ENCODE measurements around the gene CACNA2D3.

The CACNA2D3 gene

DNA sequence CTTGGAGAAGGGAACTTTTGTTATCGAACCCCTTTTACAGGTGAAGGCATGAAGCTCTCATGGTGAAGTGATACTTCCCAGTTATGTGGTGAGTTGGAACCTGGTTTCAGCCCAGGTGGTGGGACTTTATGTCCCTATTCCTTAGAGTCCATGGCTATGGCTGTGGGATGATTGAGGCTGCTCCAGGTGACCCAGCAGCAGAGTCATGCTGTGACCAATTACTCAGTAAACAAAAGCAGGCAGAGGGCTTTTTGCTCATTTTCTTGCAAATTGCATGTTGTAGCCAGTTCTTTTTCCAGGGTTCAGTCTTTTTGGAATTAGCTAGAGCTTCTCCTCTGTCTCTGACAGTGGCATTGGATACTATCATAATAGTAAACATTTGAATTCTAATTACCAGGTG, 70.7 kb downstream of the CACNA2D3 start:
- Histone ChIP-seq H3K27ac (no peak overlapping the region), H3K27me3 (no peaks in the 10 kb centered on the region), H3K36me3 (no peaks in the 10 kb centered on the region), H3K4me1 (no peaks in the 10 kb centered on the region), H3K4me3 (no peak overlapping the region), H3K9me3 (no peaks in the 10 kb centered on the region)
- no peak for DNase-seq
- TF ChIP-seq, protein P1, sequence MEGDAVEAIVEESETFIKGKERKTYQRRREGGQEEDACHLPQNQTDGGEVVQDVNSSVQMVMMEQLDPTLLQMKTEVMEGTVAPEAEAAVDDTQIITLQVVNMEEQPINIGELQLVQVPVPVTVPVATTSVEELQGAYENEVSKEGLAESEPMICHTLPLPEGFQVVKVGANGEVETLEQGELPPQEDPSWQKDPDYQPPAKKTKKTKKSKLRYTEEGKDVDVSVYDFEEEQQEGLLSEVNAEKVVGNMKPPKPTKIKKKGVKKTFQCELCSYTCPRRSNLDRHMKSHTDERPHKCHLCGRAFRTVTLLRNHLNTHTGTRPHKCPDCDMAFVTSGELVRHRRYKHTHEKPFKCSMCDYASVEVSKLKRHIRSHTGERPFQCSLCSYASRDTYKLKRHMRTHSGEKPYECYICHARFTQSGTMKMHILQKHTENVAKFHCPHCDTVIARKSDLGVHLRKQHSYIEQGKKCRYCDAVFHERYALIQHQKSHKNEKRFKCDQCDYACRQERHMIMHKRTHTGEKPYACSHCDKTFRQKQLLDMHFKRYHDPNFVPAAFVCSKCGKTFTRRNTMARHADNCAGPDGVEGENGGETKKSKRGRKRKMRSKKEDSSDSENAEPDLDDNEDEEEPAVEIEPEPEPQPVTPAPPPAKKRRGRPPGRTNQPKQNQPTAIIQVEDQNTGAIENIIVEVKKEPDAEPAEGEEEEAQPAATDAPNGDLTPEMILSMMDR (IDR thresholded peaks at IDR 0.05): no peak
- intact Hi-C loops (cut with DNase I; ENCODE audit: low total_unique reads): no loop called here

DNA sequence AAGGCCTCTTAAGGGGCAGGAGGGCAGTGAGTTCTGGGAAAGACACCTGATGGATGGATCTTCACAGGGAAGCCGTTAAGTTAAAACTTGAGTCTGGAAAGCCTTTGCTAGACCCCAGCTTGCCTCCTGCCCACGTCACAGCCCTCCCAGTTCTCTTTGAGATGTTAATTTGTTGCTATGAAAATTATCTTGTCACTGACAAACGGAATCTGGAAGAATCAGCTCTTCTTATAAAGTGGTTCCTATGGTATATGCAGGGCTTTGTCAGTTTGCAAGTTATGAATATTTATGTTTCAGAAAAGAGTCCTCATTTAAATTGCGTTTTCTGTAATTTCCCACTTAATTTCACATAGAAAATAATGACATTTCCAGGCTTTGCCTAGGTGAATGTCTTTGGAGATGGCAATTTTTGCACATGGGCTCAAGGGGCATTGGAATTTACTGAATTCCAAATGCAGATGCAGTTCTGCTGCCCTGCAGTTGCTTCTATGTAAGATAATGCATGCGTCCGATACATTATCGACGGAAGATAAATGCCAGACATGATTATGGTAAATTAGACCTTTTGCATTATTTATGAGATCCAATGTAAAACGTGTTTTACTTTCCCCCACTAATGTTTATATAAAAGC, 74.1 kb downstream of the CACNA2D3 start:
- no peak overlapping the region for H3K4me3 ChIP-seq
- TF ChIP-seq, protein P1 (IDR thresholded peaks at IDR 0.05): no peak
- intact Hi-C loops (cut with DNase I; ENCODE audit: low total_unique reads): no loop called here
- H3K9me3 ChIP-seq: no peaks in the 10 kb centered on the region
- H3K27ac ChIP-seq: no peak overlapping the region
- no peaks in the 10 kb centered on the region for H3K27me3 ChIP-seq
- DNase-seq: no peak
- H3K36me3 ChIP-seq: no peaks in the 10 kb centered on the region
- no peaks in the 10 kb centered on the region for H3K4me1 ChIP-seq

- Histone ChIP-seq H3K4me3 (no peak overlapping the region), H3K9me3 (no peaks in the 10 kb centered on the region), H3K27me3 (no peaks in the 10 kb centered on the region), H3K36me3 (no peaks in the 10 kb centered on the region), H3K27ac (no peak overlapping the region), H3K4me1 (no peaks in the 10 kb centered on the region)
- TF ChIP-seq, protein P1 (IDR thresholded peaks at IDR 0.05): no peak
- no peak for DNase-seq
- intact Hi-C loops (cut with DNase I; ENCODE audit: low total_unique reads): no loop called here
Measured at GRCh38 chr3:54197509-54197908, 75.2 kb downstream of the CACNA2D3 start.

GRCh38 chr3:54198556-54198955, 76.2 kb downstream of the CACNA2D3 start:
- no peak for DNase-seq
- intact Hi-C loops (cut with DNase I; ENCODE audit: low total_unique reads): no loop called here
- TF ChIP-seq, protein P1 (IDR thresholded peaks at IDR 0.05): no peak
- H3K4me3 ChIP-seq: no peak overlapping the region
- no peaks in the 10 kb centered on the region for H3K9me3 ChIP-seq
- no peak overlapping the region for H3K27ac ChIP-seq
- no peaks in the 10 kb centered on the region for H3K36me3 ChIP-seq
- no peaks in the 10 kb centered on the region for H3K27me3 ChIP-seq
- no peaks in the 10 kb centered on the region for H3K4me1 ChIP-seq

GRCh38 chr3:54202054-54202453, 79.7 kb downstream of the CACNA2D3 start:
- Histone ChIP-seq H3K27me3 (no peaks in the 10 kb centered on the region), H3K27ac (no peak overlapping the region), H3K9me3 (no peaks in the 10 kb centered on the region), H3K36me3 (no peaks in the 10 kb centered on the region), H3K4me3 (no peak overlapping the region), H3K4me1 (no peaks in the 10 kb centered on the region)
- no peak for DNase-seq
- TF ChIP-seq, protein P1 (IDR thresholded peaks at IDR 0.05): no peak
- intact Hi-C loops (cut with DNase I; ENCODE audit: low total_unique reads): no loop called here
